ENCODE data around the gene LMOD2. TPM values are rescaled to one million over a fixed set of nuclear protein-coding genes. Genes with fewer than 3 reads are reported as not detected.

Gene LMOD2
- total and polyA plus RNA-seq, 9 of the 15 experiments (the other 6 are each of a cell fraction or from before 2014, with no cell fraction given), result 0.04 TPM; not detected in 8

DNA sequence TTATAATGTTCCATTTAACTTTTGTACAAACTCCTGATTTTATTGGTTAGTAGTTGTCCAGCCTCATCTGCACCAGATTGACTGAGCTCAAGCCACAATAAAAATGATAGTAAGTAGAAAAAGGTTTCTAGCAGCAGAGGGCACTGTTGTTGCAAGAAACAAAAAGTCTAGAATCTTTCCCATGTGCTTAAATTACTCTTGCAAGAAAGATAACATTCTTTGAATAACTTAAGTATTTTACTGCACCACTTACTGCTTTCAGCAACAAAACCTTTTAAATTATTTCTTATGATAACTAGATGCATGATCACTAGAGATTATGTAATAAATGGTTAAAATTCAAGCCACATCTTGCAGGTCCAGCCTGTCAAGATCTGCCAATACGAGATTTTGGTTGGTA lies 27.0 kb downstream of the LMOD2 start (continued):
- TF ChIP-seq TEAD1 (CRISPR knock-in tag; IDR thresholded peaks at IDR 0.05) (peak; percentile 24 to 25; a peak in 2 of 4 replicates), SMC3 (conservative IDR thresholded peaks at IDR 0.05; ENCODE audit: insufficient read depth, low read depth, low read length) (0 out of 2 replicates have a peak, but pooled peaks have one; percentile 47), DEAF1 (CRISPR knock-in tag; IDR thresholded peaks at IDR 0.05) (peak; percentile 82), ZNF408 (CRISPR knock-in tag; IDR thresholded peaks at IDR 0.05; ENCODE audit: low read depth) (no peak), XRCC5 (IDR thresholded peaks at IDR 0.05; ENCODE audit: low read depth, low read length) (no peak), ZNF76 (CRISPR knock-in tag; IDR thresholded peaks at IDR 0.05; ENCODE audit: borderline replicate concordance) (no peak), ZNF197 (CRISPR knock-in tag; IDR thresholded peaks at IDR 0.05; ENCODE audit: low read depth) (0 out of 2 replicates have a peak, but pooled peaks have one; percentile 30), ZBTB8A (IDR thresholded peaks at IDR 0.05; ENCODE audit: partially characterized antibody) (no peak), ZNF146 (CRISPR knock-in tag; IDR thresholded peaks at IDR 0.05; ENCODE audit: unreplicated experiment) (no peak), ADNP (tag; IDR thresholded peaks at IDR 0.05) (no peak), POLR2H (tag; IDR thresholded peaks at IDR 0.05; ENCODE audit: low read depth) (peak; percentile 58), HNRNPK (IDR thresholded peaks at IDR 0.05; ENCODE audit: low read depth, low read length, poor library complexity, severe bottlenecking) (no peak), GATAD2B (IDR thresholded peaks at IDR 0.05; ENCODE audit: borderline replicate concordance) (no peak), FOXK2 (conservative IDR thresholded peaks at IDR 0.05 in 1 of 2, IDR thresholded peaks at IDR 0.05 in 1 of 2; ENCODE audit: low read depth in 2 of 2) (no peak), ZFP30 (CRISPR knock-in tag; IDR thresholded peaks at IDR 0.05; ENCODE audit: borderline replicate concordance) (no peak)
- TF ChIP-seq, protein P1, sequence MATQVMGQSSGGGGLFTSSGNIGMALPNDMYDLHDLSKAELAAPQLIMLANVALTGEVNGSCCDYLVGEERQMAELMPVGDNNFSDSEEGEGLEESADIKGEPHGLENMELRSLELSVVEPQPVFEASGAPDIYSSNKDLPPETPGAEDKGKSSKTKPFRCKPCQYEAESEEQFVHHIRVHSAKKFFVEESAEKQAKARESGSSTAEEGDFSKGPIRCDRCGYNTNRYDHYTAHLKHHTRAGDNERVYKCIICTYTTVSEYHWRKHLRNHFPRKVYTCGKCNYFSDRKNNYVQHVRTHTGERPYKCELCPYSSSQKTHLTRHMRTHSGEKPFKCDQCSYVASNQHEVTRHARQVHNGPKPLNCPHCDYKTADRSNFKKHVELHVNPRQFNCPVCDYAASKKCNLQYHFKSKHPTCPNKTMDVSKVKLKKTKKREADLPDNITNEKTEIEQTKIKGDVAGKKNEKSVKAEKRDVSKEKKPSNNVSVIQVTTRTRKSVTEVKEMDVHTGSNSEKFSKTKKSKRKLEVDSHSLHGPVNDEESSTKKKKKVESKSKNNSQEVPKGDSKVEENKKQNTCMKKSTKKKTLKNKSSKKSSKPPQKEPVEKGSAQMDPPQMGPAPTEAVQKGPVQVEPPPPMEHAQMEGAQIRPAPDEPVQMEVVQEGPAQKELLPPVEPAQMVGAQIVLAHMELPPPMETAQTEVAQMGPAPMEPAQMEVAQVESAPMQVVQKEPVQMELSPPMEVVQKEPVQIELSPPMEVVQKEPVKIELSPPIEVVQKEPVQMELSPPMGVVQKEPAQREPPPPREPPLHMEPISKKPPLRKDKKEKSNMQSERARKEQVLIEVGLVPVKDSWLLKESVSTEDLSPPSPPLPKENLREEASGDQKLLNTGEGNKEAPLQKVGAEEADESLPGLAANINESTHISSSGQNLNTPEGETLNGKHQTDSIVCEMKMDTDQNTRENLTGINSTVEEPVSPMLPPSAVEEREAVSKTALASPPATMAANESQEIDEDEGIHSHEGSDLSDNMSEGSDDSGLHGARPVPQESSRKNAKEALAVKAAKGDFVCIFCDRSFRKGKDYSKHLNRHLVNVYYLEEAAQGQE (IDR thresholded peaks at IDR 0.05; ENCODE audit: borderline replicate concordance), result peak; percentile 72; the same call in 1 of the 2 replicates
- TF ChIP-seq, protein P1 (CRISPR knock-in tag; IDR thresholded peaks at IDR 0.05; ENCODE audit: low read depth), result no peak
- TF ChIP-seq, protein P2, sequence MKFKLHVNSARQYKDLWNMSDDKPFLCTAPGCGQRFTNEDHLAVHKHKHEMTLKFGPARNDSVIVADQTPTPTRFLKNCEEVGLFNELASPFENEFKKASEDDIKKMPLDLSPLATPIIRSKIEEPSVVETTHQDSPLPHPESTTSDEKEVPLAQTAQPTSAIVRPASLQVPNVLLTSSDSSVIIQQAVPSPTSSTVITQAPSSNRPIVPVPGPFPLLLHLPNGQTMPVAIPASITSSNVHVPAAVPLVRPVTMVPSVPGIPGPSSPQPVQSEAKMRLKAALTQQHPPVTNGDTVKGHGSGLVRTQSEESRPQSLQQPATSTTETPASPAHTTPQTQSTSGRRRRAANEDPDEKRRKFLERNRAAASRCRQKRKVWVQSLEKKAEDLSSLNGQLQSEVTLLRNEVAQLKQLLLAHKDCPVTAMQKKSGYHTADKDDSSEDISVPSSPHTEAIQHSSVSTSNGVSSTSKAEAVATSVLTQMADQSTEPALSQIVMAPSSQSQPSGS (CRISPR knock-in tag; IDR thresholded peaks at IDR 0.05), result no peak
